K562 (cell line): ENCODE results near the gene MPHOSPH9. TPM values are rescaled to one million over a fixed set of nuclear protein-coding genes. Genes with fewer than 3 reads are reported as not detected.
A peak's percentile ranks its signal among the peaks of the same experiment; 100 is the strongest.

Experiments used
- ATF1 ChIP-seq, 2 experiments: fragments of 450-650 bp in 1 of 2; IDR thresholded peaks; 2 replicates each; pipeline ENCODE4 v1.6.1; 2016; ENCODE audit warnings: missing compliant biosample characterization in 1 of 2, missing genetic modification characterization in 1 of 2
- CBFA2T2 ChIP-seq: fragments of 450-650 bp; conservative IDR thresholded peaks from 2 replicates; pipeline ENCODE4 v1.6.1; 2017; ENCODE audit warnings: mild to moderate bottlenecking
- CBX3 ChIP-seq, 2 experiments: IDR thresholded peaks; 1 replicate in 1 of 2; 2 replicates in 1 of 2; pipeline ENCODE4 v1.6.1; 2012; ENCODE audit warnings: inconsistent platforms in 2 of 2, low read length in 2 of 2, borderline replicate concordance in 1 of 2, control low read depth in 1 of 2
- EP400 ChIP-seq: fragments of 450-650 bp; IDR thresholded peaks from 2 replicates; pipeline ENCODE4 v1.6.1; 2017; ENCODE audit warnings: antibody characterized with exemption, mild to moderate bottlenecking, moderate library complexity
- ERF ChIP-seq: fragments of 450-650 bp; formaldehyde crosslinking; IDR thresholded peaks from 2 replicates; pipeline ENCODE4 v1.4.0; 2020; ENCODE audit warnings: mild to moderate bottlenecking, mixed read lengths
- MXD1 ChIP-seq: fragments of 250-450 bp; sonication (Bioruptor Pico); IDR thresholded peaks from 2 replicates; pipeline ENCODE4 v1.8.0; 2021; ENCODE audit warnings: borderline replicate concordance, mild to moderate bottlenecking, moderate library complexity; ENCODE audit not compliant: poor library complexity, severe bottlenecking
- PHB ChIP-seq: fragments of 250-450 bp; sonication (Bioruptor Pico); IDR thresholded peaks from 2 replicates; pipeline ENCODE4 v1.5.0; 2021
- PYGO2 ChIP-seq: fragments of 450-650 bp; IDR thresholded peaks from 2 replicates; pipeline ENCODE4 v1.6.1; 2016; ENCODE audit warnings: mild to moderate bottlenecking, missing genetic modification characterization, moderate library complexity, missing compliant biosample characterization
- TRIM25 ChIP-seq: fragments of 450-650 bp; IDR thresholded peaks from 2 replicates; pipeline ENCODE4 v1.7.0; 2016; ENCODE audit warnings: borderline replicate concordance
- ZNF318 ChIP-seq, 2 experiments: fragments of 450-650 bp; IDR thresholded peaks; 2 replicates each; pipeline ENCODE4 v1.6.1; 2016; ENCODE audit warnings: mild to moderate bottlenecking in 2 of 2, borderline replicate concordance in 1 of 2, low read depth in 1 of 2, moderate library complexity in 1 of 2
- polyA plus RNA-seq, 8 experiments: library from polyadenylated mRNA; depleted of rRNA in 4 of 8; stranded (reverse) in 5 of 8; unstranded in 3 of 8; fragments of >200 nt; fragmentation: Nextera tagmentation in 2 of 8; fragmentation: Illumina TruSeq in 1 of 8; extraction: Ambion mirVana in 2 of 8; extraction: Trizol in 1 of 8; gene quantifications; 2 replicates each; pipeline versions ENCODE4 v1.2.1 to v1.2.3, GENCODE V29; 2011 to 2014; ENCODE audit warnings: inconsistent platforms in 1 of 8, missing spikeins in 1 of 8
- total RNA-seq, 7 experiments: library from RNA; depleted of rRNA in 6 of 7; stranded (reverse); fragments of >200 nt in 6 of 7; fragmentation: Illumina TruSeq in 2 of 7; extraction: Trizol in 2 of 7; gene quantifications; 2 replicates each; pipeline versions ENCODE4 v1.2.1 to v1.2.3, GENCODE V29; 2011 to 2021; ENCODE audit warnings: low replicate concordance in 1 of 7
- TF ChIP-seq, protein P1 (sequence below), 2 experiments: IDR thresholded peaks; 2 replicates each; pipeline ENCODE4 v1.6.1; 2012; ENCODE audit warnings: improper control_type of control experiment in 2 of 2, low read depth in 2 of 2, low read length in 2 of 2, borderline replicate concordance in 1 of 2

MPHOSPH9 gene
- total and polyA plus RNA-seq, 9 of the 15 experiments (the other 6 are each of a cell fraction or from before 2014, with no cell fraction given): 14.2 to 103 (median 54.5) TPM

DNA sequence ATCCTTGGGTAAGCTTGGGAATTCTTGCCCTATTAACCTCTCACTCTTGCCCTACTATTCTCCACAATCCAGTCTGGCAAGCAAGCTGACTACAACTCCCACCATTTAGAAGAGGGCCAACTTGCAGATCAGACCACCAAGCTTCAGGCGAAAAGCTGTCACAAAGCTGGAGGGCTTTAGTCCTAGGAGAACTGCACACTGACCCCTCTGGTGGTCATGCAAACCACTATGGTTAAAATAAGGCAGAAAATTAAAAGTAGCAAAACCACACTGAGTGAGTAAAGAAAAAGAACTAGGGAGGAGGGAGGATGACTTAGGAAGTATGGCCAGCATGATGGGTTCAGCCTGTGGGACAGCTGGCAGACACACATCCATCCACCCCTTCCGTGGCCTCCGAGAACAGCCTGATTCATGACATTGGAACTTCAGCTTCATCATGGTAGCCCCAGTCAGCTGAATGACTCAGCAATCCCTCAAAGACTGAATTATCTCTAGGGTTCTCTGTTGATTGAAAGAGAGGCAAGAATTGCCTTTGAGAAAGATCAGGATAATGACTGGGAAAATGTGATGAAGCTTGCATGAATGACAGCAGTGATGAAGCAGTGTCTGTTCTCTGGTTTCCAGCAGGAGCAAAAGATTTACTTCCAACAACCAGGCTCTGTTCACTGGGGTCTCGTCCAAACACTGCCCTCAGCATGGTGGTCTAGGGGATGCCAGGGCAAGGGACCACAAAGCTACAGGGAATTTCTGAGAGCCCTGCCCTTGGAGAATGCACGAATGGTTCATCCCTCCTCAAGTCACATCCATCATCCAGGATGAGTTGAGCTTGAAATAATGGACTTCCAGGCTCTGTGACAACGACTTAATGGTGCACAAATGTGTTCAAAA, 106.4 kb downstream of the MPHOSPH9 start (continued):
- TF ChIP-seq ZNF318 (IDR thresholded peaks at IDR 0.05; ENCODE audit: borderline replicate concordance in 1 of 2, low read depth in 1 of 2) (peak in 1 of 2 experiments; percentile 73; a peak in 2 of 4 replicates), PHB (CRISPR knock-in tag) (no peak), ATF1 (CRISPR knock-in tag; IDR thresholded peaks at IDR 0.05) (no peak), ATF1 (tag; IDR thresholded peaks at IDR 0.05) (peak; percentile 59), EP400 (peak; percentile 47; the same call in 1 of the 2 replicates), CBFA2T2 (peak; percentile 39; the same call in 1 of the 2 replicates), PYGO2 (tag) (no peak), MXD1 (CRISPR knock-in tag) (no peak), TRIM25 (no peak), CBX3 (IDR thresholded peaks at IDR 0.05; ENCODE audit: borderline replicate concordance in 1 of 2, low read length in 2 of 2) (peak in 1 of 2 experiments; percentile 21; a peak in 1 of 3 replicates), ERF (no peak)
- TF ChIP-seq, protein P1, sequence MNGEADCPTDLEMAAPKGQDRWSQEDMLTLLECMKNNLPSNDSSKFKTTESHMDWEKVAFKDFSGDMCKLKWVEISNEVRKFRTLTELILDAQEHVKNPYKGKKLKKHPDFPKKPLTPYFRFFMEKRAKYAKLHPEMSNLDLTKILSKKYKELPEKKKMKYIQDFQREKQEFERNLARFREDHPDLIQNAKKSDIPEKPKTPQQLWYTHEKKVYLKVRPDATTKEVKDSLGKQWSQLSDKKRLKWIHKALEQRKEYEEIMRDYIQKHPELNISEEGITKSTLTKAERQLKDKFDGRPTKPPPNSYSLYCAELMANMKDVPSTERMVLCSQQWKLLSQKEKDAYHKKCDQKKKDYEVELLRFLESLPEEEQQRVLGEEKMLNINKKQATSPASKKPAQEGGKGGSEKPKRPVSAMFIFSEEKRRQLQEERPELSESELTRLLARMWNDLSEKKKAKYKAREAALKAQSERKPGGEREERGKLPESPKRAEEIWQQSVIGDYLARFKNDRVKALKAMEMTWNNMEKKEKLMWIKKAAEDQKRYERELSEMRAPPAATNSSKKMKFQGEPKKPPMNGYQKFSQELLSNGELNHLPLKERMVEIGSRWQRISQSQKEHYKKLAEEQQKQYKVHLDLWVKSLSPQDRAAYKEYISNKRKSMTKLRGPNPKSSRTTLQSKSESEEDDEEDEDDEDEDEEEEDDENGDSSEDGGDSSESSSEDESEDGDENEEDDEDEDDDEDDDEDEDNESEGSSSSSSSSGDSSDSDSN (IDR thresholded peaks at IDR 0.05; ENCODE audit: borderline replicate concordance in 1 of 2, low read depth in 2 of 2, low read length in 2 of 2): peak; percentile 97 to 99
